Thymus (tissue), 11 donors: ENCODE data around the gene TPCN1. TPM values are rescaled to one million over a fixed set of nuclear protein-coding genes. Genes with fewer than 3 reads are reported as not detected.
"Not testable (repeated sequence)": the region's sequence is repeated elsewhere in the genome, so short reads cannot be mapped to it uniquely, and the experiment has no call there.

Source experiments
- DNase-seq, 9 donors: peaks; one replicate each; pipeline ENCODE4 v3.0.0-alpha.2; 2013; ENCODE audit warnings: low spot score in 9 of 9, low read depth in 6 of 9, missing footprints in 1 of 9
- H3K27ac ChIP-seq, 2 donors: one replicate each; pipeline ENCODE4 v1.5.1; 2013; ENCODE audit warnings: control low read depth in 1 of 2, low read depth in 1 of 2, low read length in 1 of 2, mild to moderate bottlenecking in 1 of 2, moderate library complexity in 1 of 2
- H3K27me3 ChIP-seq, 2 donors: one replicate each; pipeline ENCODE4 v1.5.1; 2013; ENCODE audit warnings: low read length in 1 of 2; ENCODE audit not compliant: control insufficient read depth in 2 of 2, insufficient read depth in 1 of 2
- H3K36me3 ChIP-seq, 2 donors: one replicate each; pipeline ENCODE4 v1.5.1; 2013; ENCODE audit warnings: low read length in 1 of 2, mild to moderate bottlenecking in 1 of 2, moderate library complexity in 1 of 2; ENCODE audit not compliant: control insufficient read depth in 2 of 2, insufficient read depth in 2 of 2
- H3K4me1 ChIP-seq, 2 donors: one replicate each; pipeline ENCODE4 v1.5.1; 2013; ENCODE audit warnings: low read length in 2 of 2; ENCODE audit not compliant: control insufficient read depth in 2 of 2, insufficient read depth in 2 of 2
- H3K4me3 ChIP-seq, 2 donors: one replicate each; pipeline ENCODE4 v1.5.1; 2013; ENCODE audit warnings: low read length in 2 of 2, control low read depth in 1 of 2, mild to moderate bottlenecking in 1 of 2
- H3K9me3 ChIP-seq, 2 donors: one replicate each; pipeline ENCODE4 v1.5.1; 2013; ENCODE audit warnings: low read length in 1 of 2, mild to moderate bottlenecking in 1 of 2; ENCODE audit not compliant: control insufficient read depth in 2 of 2, insufficient read depth in 1 of 2
- WGBS: extraction: QIAGEN DNeasy Blood & Tissue Kit; methylation state at CpG from one replicate; pipeline ENCODE4 v1.1.7; 2013; 5-methylcytosine and 5-hydroxymethylcytosine counted together
- polyA plus RNA-seq: library from polyadenylated mRNA; stranded (reverse); fragments of 200-250 nt; gene quantifications from one replicate; pipeline ENCODE4 v1.2.3, GENCODE V29; 2013
- total RNA-seq: library from RNA; stranded (reverse); fragments of 120-200 nt; gene quantifications from one replicate; pipeline ENCODE4 v1.2.4, GENCODE V29; 2013
- donor health status: healthy.

TPCN1 gene
- total and polyA plus RNA-seq, 2 donors: 4.2 to 16.7 TPM

- H3K36me3 ChIP-seq: no peaks in the 10 kb centered on the region
- H3K27me3 ChIP-seq: no peaks in the 10 kb centered on the region
- H3K4me1 ChIP-seq: peaks cover 0 to 2% of the 10 kb centered on the region in 2 donors
- H3K4me3 ChIP-seq: no peak overlapping the region
- no peak for DNase-seq
- H3K27ac ChIP-seq: no peak overlapping the region
- WGBS: 98% methylated on average over 14 of the region's 14 CpGs
- H3K9me3 ChIP-seq: no peaks in the 10 kb centered on the region
Measured at GRCh38 chr12:113201187-113202177, 19.8 kb upstream of the TPCN1 start.

- Histone ChIP-seq H3K27ac (no peak overlapping the region), H3K27me3 (no peaks in the 10 kb centered on the region), H3K4me3 (no peak overlapping the region), H3K9me3 (no peaks in the 10 kb centered on the region), H3K4me1 (peaks cover 0 to 3% of the 10 kb centered on the region in 2 donors), H3K36me3 (no peaks in the 10 kb centered on the region)
- WGBS: 95% methylated on average over 4 of the region's 4 CpGs
- DNase-seq: no peak
Measured at GRCh38 chr12:113202300-113203075, 18.8 kb upstream of the TPCN1 start.

GRCh38 chr12:113203852-113204760 lies 17.2 kb upstream of the TPCN1 start:
- no peak overlapping the region for H3K4me3 ChIP-seq

GRCh38 chr12:113204804-113205203 lies 16.5 kb upstream of the TPCN1 start:
- H3K27ac ChIP-seq: no peak overlapping the region
- no peak for DNase-seq
- peaks cover 19 to 27% of the 10 kb centered on the region in 2 donors for H3K4me1 ChIP-seq
- 97% methylated on average over 3 of the region's 3 CpGs for WGBS
- no peaks in the 10 kb centered on the region for H3K9me3 ChIP-seq
- H3K27me3 ChIP-seq: no peaks in the 10 kb centered on the region
- no peaks in the 10 kb centered on the region for H3K36me3 ChIP-seq
- H3K4me3 ChIP-seq: no peak overlapping the region

More at GRCh38 chr12:113203852-113204760, 17.2 kb upstream of the TPCN1 start:
- Histone ChIP-seq H3K4me1 (peaks cover 12 to 20% of the 10 kb centered on the region in 2 donors), H3K27me3 (no peaks in the 10 kb centered on the region), H3K27ac (no peak overlapping the region), H3K36me3 (no peaks in the 10 kb centered on the region), H3K9me3 (no peaks in the 10 kb centered on the region)
- no peak for DNase-seq
- 97% methylated on average over 8 of the region's 8 CpGs for WGBS

GRCh38 chr12:113206802-113207201 lies 14.5 kb upstream of the TPCN1 start:
- not testable (repeated sequence) for DNase-seq, H3K27ac ChIP-seq, H3K36me3 ChIP-seq, H3K9me3 ChIP-seq, H3K4me3 ChIP-seq, H3K27me3 ChIP-seq
- WGBS: 95% methylated on average over 5 of the region's 5 CpGs
- peaks cover 25 to 31% of the 10 kb centered on the region in 2 donors for H3K4me1 ChIP-seq

GRCh38 chr12:113207613-113208040 lies 13.6 kb upstream of the TPCN1 start:
- DNase-seq: peak in 4 of 9 donors; percentile 33 to 69 (median 46)
- H3K27me3 ChIP-seq: no peaks in the 10 kb centered on the region
- H3K4me1 ChIP-seq: peaks cover 25 to 31% of the 10 kb centered on the region in 2 donors
- peak overlapping the region; percentile 6 to 71 for H3K27ac ChIP-seq
- H3K36me3 ChIP-seq: no peaks in the 10 kb centered on the region
- 24% methylated on average over 6 of the region's 6 CpGs for WGBS
- H3K9me3 ChIP-seq: no peaks in the 10 kb centered on the region
- no peak overlapping the region for H3K4me3 ChIP-seq

- WGBS: 5% methylated on average over 10 of the region's 10 CpGs
- peaks cover 25 to 31% of the 10 kb centered on the region in 2 donors for H3K4me1 ChIP-seq
- H3K4me3 ChIP-seq: no peak overlapping the region
Measured at GRCh38 chr12:113208041-113208934, 13.0 kb upstream of the TPCN1 start.

GRCh38 chr12:113211160-113211559 lies 10.1 kb upstream of the TPCN1 start:
- DNase-seq: no peak
- H3K4me3 ChIP-seq: no peak overlapping the region

More at GRCh38 chr12:113208041-113208934, 13.0 kb upstream of the TPCN1 start:
- Histone ChIP-seq H3K27me3 (no peaks in the 10 kb centered on the region), H3K36me3 (no peaks in the 10 kb centered on the region), H3K27ac (peak overlapping the region; percentile 71 to 72), H3K9me3 (no peaks in the 10 kb centered on the region)
- peak in 4 of 9 donors; percentile 48 to 85 (median 64) for DNase-seq

More at GRCh38 chr12:113211160-113211559, 10.1 kb upstream of the TPCN1 start:
- no peaks in the 10 kb centered on the region for H3K36me3 ChIP-seq
- H3K27ac ChIP-seq: no peak overlapping the region
- H3K27me3 ChIP-seq: no peaks in the 10 kb centered on the region
- peaks cover 25 to 29% of the 10 kb centered on the region in 2 donors for H3K4me1 ChIP-seq
- no peaks in the 10 kb centered on the region for H3K9me3 ChIP-seq
- WGBS: 86% methylated on average over 6 of the region's 6 CpGs
